ENCODE data around the gene MC3R. TPM values are rescaled to one million over a fixed set of nuclear protein-coding genes. Genes with fewer than 3 reads are reported as not detected.

The MC3R gene
- total and polyA plus RNA-seq, 2 of the 8 experiments (the other 6 are each of a cell fraction or from before 2014, with no cell fraction given), result not detected

GRCh38 chr20:56245761-56246160 is 2.8 kb upstream of the MC3R start:
- CTCF ChIA-PET (ENCODE audit: partially characterized antibody), result interaction anchor here (1.4 kb wide), 1 partner anchor 98 kb away, joined by 6 read pairs; no protein-coding TSS in a partner anchor

More at GRCh38 chr20:56245761-56246160, 2.8 kb upstream of the MC3R start:
- H3K4me3 ChIP-seq (ENCODE audit: extremely low read depth in 1 of 4, insufficient read depth in 2 of 4, low read depth in 3 of 4, low read length in 4 of 4), result no peak overlapping the region
- no peaks in the 10 kb centered on the region for H4K20me1 ChIP-seq (replicated peaks in 1 of 2; ENCODE audit: control insufficient read depth in 1 of 2, insufficient read depth in 2 of 2, low read length in 2 of 2)
- peaks cover 0 to 16% (median 7%) of the 10 kb centered on the region in 4 experiments; a peak in 3 of 7 replicates for H3K27me3 ChIP-seq (replicated peaks in 1 of 4; ENCODE audit: control insufficient read depth in 3 of 4, extremely low read depth in 1 of 4, insufficient read depth in 3 of 4, low read length in 3 of 4)
- H4K5ac ChIP-seq (ENCODE audit: insufficient read length, low read depth, low read length), result no peak overlapping the region
- H3K27ac ChIP-seq (ENCODE audit: low read depth, low read length), result no peak overlapping the region
- H3K9ac ChIP-seq (replicated peaks in 1 of 4; ENCODE audit: extremely low read depth in 1 of 4, low read depth in 3 of 4, low read length in 3 of 4), result no peak overlapping the region
- no peak overlapping the region for H3K14ac ChIP-seq (ENCODE audit: insufficient read length)
- no peaks in the 10 kb centered on the region for H3K36me3 ChIP-seq (ENCODE audit: control insufficient read depth in 2 of 4, insufficient read depth in 4 of 4, low read length in 3 of 4)
- H2BK20ac ChIP-seq (ENCODE audit: low read length), result no peak overlapping the region
- H4K8ac ChIP-seq (ENCODE audit: extremely low read depth, insufficient read depth, low read length), result no peak overlapping the region
- no peak overlapping the region for H3K4me2 ChIP-seq (ENCODE audit: insufficient read depth in 1 of 2, low read depth in 2 of 2, low read length in 2 of 2)
- no peak for TF ChIP-seq TAF1 (IDR thresholded peaks at IDR 0.05; ENCODE audit: low read depth, low read length)
- TF ChIP-seq SP1 (IDR thresholded peaks at IDR 0.05; ENCODE audit: low read depth, low read length), result no peak
- no peak for TF ChIP-seq RXRA (IDR thresholded peaks at IDR 0.05; ENCODE audit: insufficient read depth, low read depth, low read length)
- TF ChIP-seq SUZ12 (IDR thresholded peaks at IDR 0.05; ENCODE audit: low read length), result no peak
- no peak for TF ChIP-seq NANOG (IDR thresholded peaks at IDR 0.05; ENCODE audit: insufficient read depth, low read depth, low read length, poor library complexity, severe bottlenecking)
- no peak for TF ChIP-seq RFX5 (IDR thresholded peaks at IDR 0.05; ENCODE audit: borderline replicate concordance, low read depth, low read length)
- no peak overlapping the region for H2AFZ ChIP-seq (ENCODE audit: low read length)
- H3K4ac ChIP-seq (replicated peaks; ENCODE audit: insufficient read length, low read depth, low read length), result no peak overlapping the region
- no peak overlapping the region for H2BK12ac ChIP-seq (ENCODE audit: low read depth, low read length)
- H2BK120ac ChIP-seq (replicated peaks; ENCODE audit: low read depth, low read length), result no peak overlapping the region
- no peaks in the 10 kb centered on the region for H3K79me1 ChIP-seq (ENCODE audit: low read depth, low read length)
- no peak overlapping the region for H3K18ac ChIP-seq (ENCODE audit: extremely low read depth, low read length)
- no peak overlapping the region for H2AK5ac ChIP-seq (ENCODE audit: low read depth, low read length)
- WGBS, 2 experiments (ENCODE audit: extremely low coverage in 1 of 2, insufficient coverage in 1 of 2, insufficient read length in 1 of 2, insufficient replicate concordance in 2 of 2, low coverage in 1 of 2, low lambda C conversion rate in 2 of 2, missing lambda C conversion rate in 1 of 2), result 47% methylated on average over 3 of the region's 3 CpGs; no CpG with 5 or more reads in 1 of the 2 experiments
- DNase-seq (ENCODE audit: low read depth in 1 of 2, low spot score in 2 of 2) (no peak), FAIRE-seq (no peak)
- H3K4me1 ChIP-seq (replicated peaks in 1 of 4; ENCODE audit: control insufficient read depth in 3 of 4, insufficient read depth in 4 of 4, low read length in 3 of 4), result no peaks in the 10 kb centered on the region
- peaks cover 25 to 31% of the 10 kb centered on the region in 2 experiments for H3K9me3 ChIP-seq (ENCODE audit: insufficient read depth in 2 of 2, low read depth in 1 of 2, low read length in 1 of 2)
- H4K91ac ChIP-seq (replicated peaks; ENCODE audit: insufficient read length, low read length), result no peak overlapping the region
- no peaks in the 10 kb centered on the region for H3K23me2 ChIP-seq (ENCODE audit: low read depth, low read length)
- H3K79me2 ChIP-seq (ENCODE audit: control insufficient read depth in 1 of 2, insufficient read depth in 2 of 2, low read length in 2 of 2), result no peaks in the 10 kb centered on the region
- no peak overlapping the region for H3K56ac ChIP-seq (replicated peaks; ENCODE audit: insufficient read length, low read depth, low read length)
- no peak overlapping the region for H2BK15ac ChIP-seq (ENCODE audit: low read length)
- H3K23ac ChIP-seq (ENCODE audit: insufficient read length), result no peak overlapping the region
- H2BK5ac ChIP-seq (ENCODE audit: low read depth, low read length), result no peak overlapping the region
- POLR2A ChIA-PET (ENCODE audit: partially characterized antibody), result no interaction called here
